IMR-90 (cell line): Measurements from ENCODE around the gene PSMG3. TPM values are rescaled to one million over a fixed set of nuclear protein-coding genes. Genes with fewer than 3 reads are reported as not detected.
A peak's percentile ranks its signal among the peaks of the same experiment; 100 is the strongest.

Experiments
- ATAC-seq: fragments of 200-7000 bp; cut with Tn5 transposase; 2 replicates; pipeline ENCODE4 v1.9.1; 2020; ENCODE audit warnings: low read depth, mild to moderate bottlenecking, moderate library complexity
- BruUV-seq: library from RNA; stranded (reverse); fragments of 400-500 nt; replicated peaks from 2 replicates; lab custom pipeline; 2021; lab: Mats Ljungman, UMichigan
- CTCF ChIA-PET: fragments of 300-600 bp; formaldehyde crosslinking; extraction: SDS; loops from one replicate; lab custom pipeline; 2021; ENCODE audit warnings: antibody characterized with exemption; lab: Yijun Ruan, JAX
- POLR2A ChIA-PET: fragments of 300-600 bp; sonication (Branson Sonifier 250); formaldehyde crosslinking; loops from one replicate; lab custom pipeline; 2022; ENCODE audit warnings: antibody characterized with exemption; ENCODE audit not compliant: unreplicated experiment; lab: Charles Lee
- DNase-seq: peaks from one replicate; pipeline ENCODE4 v3.0.0; 2013
- H2AFZ ChIP-seq: replicated peaks from 2 replicates; pipeline ENCODE3; 2013; ENCODE audit warnings: low read length, mild to moderate bottlenecking; ENCODE audit not compliant: poor library complexity
- H2AK5ac ChIP-seq: 2 replicates; pipeline ENCODE4 v1.6.1; 2013; ENCODE audit warnings: low read depth, low read length, inconsistent platforms
- H2AK9ac ChIP-seq: replicated peaks from 2 replicates; pipeline ENCODE3; 2013; ENCODE audit warnings: mild to moderate bottlenecking, low read depth, low read length, moderate library complexity; ENCODE audit not compliant: poor library complexity
- H2BK120ac ChIP-seq: 2 replicates; pipeline ENCODE4 v1.6.1; 2013; ENCODE audit warnings: low read depth, low read length, inconsistent platforms
- H2BK15ac ChIP-seq: 3 replicates; pipeline ENCODE4 v1.6.1; 2013; ENCODE audit warnings: low read depth, low read length, inconsistent platforms
- H2BK20ac ChIP-seq: 2 replicates; pipeline ENCODE4 v1.6.1; 2013; ENCODE audit warnings: low read depth, mild to moderate bottlenecking, inconsistent platforms, low read length, moderate library complexity
- H2BK5ac ChIP-seq: 2 replicates; pipeline ENCODE4 v1.6.1; 2013; ENCODE audit warnings: mild to moderate bottlenecking, low read depth, low read length, inconsistent platforms; ENCODE audit not compliant: poor library complexity, severe bottlenecking
- H3K14ac ChIP-seq: replicated peaks from 2 replicates; pipeline ENCODE4 v1.6.1; 2013; ENCODE audit warnings: low read depth, low read length, inconsistent platforms
- H3K18ac ChIP-seq: 2 replicates; pipeline ENCODE4 v1.6.1; 2013; ENCODE audit warnings: low read depth, low read length, control low read depth
- H3K23ac ChIP-seq: 2 replicates; pipeline ENCODE4 v1.6.1; 2013; ENCODE audit warnings: low read depth, low read length, inconsistent platforms
- H3K27ac ChIP-seq: 2 replicates; pipeline ENCODE4 v1.5.1; 2013; ENCODE audit warnings: mild to moderate bottlenecking, control low read depth, low read length; ENCODE audit not compliant: insufficient read depth
- H3K27me3 ChIP-seq: 2 replicates; pipeline ENCODE4 v1.6.1; 2013; ENCODE audit warnings: low read length; ENCODE audit not compliant: control insufficient read depth, insufficient read depth
- H3K36me3 ChIP-seq: 2 replicates; pipeline ENCODE4 v1.6.1; 2013; ENCODE audit warnings: low read length, mixed read lengths; ENCODE audit not compliant: control insufficient read depth, insufficient read depth
- H3K4ac ChIP-seq: 2 replicates; pipeline ENCODE4 v1.6.1; 2013; ENCODE audit warnings: low read depth, low read length, inconsistent platforms
- H3K4me1 ChIP-seq: 2 replicates; pipeline ENCODE4 v1.6.1; 2013; ENCODE audit warnings: low read length, mixed read lengths; ENCODE audit not compliant: control insufficient read depth, insufficient read depth
- H3K4me2 ChIP-seq: 2 replicates; pipeline ENCODE4 v1.6.1; 2013; ENCODE audit warnings: low read depth, mild to moderate bottlenecking, control low read depth, low read length, moderate library complexity
- H3K4me3 ChIP-seq: 2 replicates; pipeline ENCODE4 v1.5.1; 2013; ENCODE audit warnings: low read depth, mild to moderate bottlenecking, control low read depth, low read length, moderate library complexity; ENCODE audit not compliant: insufficient read depth
- H3K56ac ChIP-seq: 2 replicates; pipeline ENCODE4 v1.6.1; 2013; ENCODE audit warnings: low read length, inconsistent platforms; ENCODE audit not compliant: insufficient read depth; ENCODE audit errors: extremely low read depth
- H3K79me1 ChIP-seq, 2 experiments: 2 replicates each; pipeline ENCODE4 v1.6.1; 2013; ENCODE audit warnings: low read length in 2 of 2, inconsistent platforms in 1 of 2, low read depth in 1 of 2
- H3K9ac ChIP-seq: 2 replicates; pipeline ENCODE4 v1.6.1; 2013; ENCODE audit warnings: low read depth, low read length, control low read depth
- H3K9me1 ChIP-seq: 2 replicates; pipeline ENCODE4 v1.6.1; 2013; ENCODE audit warnings: low read length, inconsistent platforms; ENCODE audit not compliant: insufficient read depth
- H3K9me3 ChIP-seq: 2 replicates; pipeline ENCODE4 v1.6.1; 2013; ENCODE audit warnings: low read length; ENCODE audit not compliant: control insufficient read depth, insufficient read depth
- H4K20me1 ChIP-seq: 2 replicates; pipeline ENCODE4 v1.6.1; 2013; ENCODE audit warnings: low read length, inconsistent platforms; ENCODE audit not compliant: insufficient read depth
- H4K5ac ChIP-seq: 2 replicates; pipeline ENCODE4 v1.6.1; 2013; ENCODE audit warnings: mild to moderate bottlenecking, low read depth, low read length, control low read depth
- H4K8ac ChIP-seq, 2 experiments: 2 replicates each; pipeline ENCODE4 v1.6.1; 2013; ENCODE audit warnings: low read depth in 2 of 2, low read length in 2 of 2, control low read depth in 1 of 2, inconsistent platforms in 1 of 2
- H4K91ac ChIP-seq: 2 replicates; pipeline ENCODE4 v1.6.1; 2013; ENCODE audit warnings: low read depth, low read length, inconsistent platforms; ENCODE audit not compliant: insufficient read depth
- BHLHE40 ChIP-seq: fragments of 150-350 bp; IDR thresholded peaks from 2 replicates; pipeline ENCODE4 v1.6.1; 2016; ENCODE audit warnings: mild to moderate bottlenecking, low read depth, low read length
- CEBPB ChIP-seq: IDR thresholded peaks from 2 replicates; pipeline ENCODE4 v1.6.1; 2012; ENCODE audit warnings: low read depth, low read length, improper control_type of control experiment
- CHD1 ChIP-seq: IDR thresholded peaks from 2 replicates; pipeline ENCODE4 v1.6.1; 2012; ENCODE audit warnings: low read depth, low read length, improper control_type of control experiment
- CTCF ChIP-seq: conservative IDR thresholded peaks from 2 replicates; pipeline ENCODE4 v1.5.1; 2012; ENCODE audit warnings: mild to moderate bottlenecking, low read depth, low read length, improper control_type of control experiment
- ELK1 ChIP-seq: fragments of 150-350 bp; IDR thresholded peaks from 2 replicates; pipeline ENCODE4 v1.6.1; 2016; ENCODE audit warnings: low read depth, mild to moderate bottlenecking, low read length, moderate library complexity, borderline replicate concordance
- FOS ChIP-seq: fragments of 150-350 bp; IDR thresholded peaks from 2 replicates; pipeline ENCODE4 v1.6.1; 2016; ENCODE audit warnings: low read depth, low read length
- MAFK ChIP-seq: IDR thresholded peaks from 2 replicates; pipeline ENCODE4 v1.6.1; 2012; ENCODE audit warnings: low read depth, low read length, improper control_type of control experiment
- MAZ ChIP-seq: IDR thresholded peaks from 2 replicates; pipeline ENCODE4 v1.6.1; 2012; ENCODE audit warnings: low read depth, mild to moderate bottlenecking, low read length, improper control_type of control experiment, moderate library complexity, borderline replicate concordance
- MXI1 ChIP-seq: IDR thresholded peaks from 2 replicates; pipeline ENCODE4 v1.6.1; 2012; ENCODE audit warnings: low read depth, mild to moderate bottlenecking, low read length, moderate library complexity, borderline replicate concordance
- POLR2A ChIP-seq: IDR thresholded peaks from 2 replicates; pipeline ENCODE4 v1.6.1; 2012; ENCODE audit warnings: mild to moderate bottlenecking, low read depth, low read length
- RAD21 ChIP-seq: IDR thresholded peaks from 2 replicates; pipeline ENCODE4 v1.6.1; 2012; ENCODE audit warnings: low read length, improper control_type of control experiment
- RCOR1 ChIP-seq: IDR thresholded peaks from 2 replicates; pipeline ENCODE4 v1.6.1; 2012; ENCODE audit warnings: mild to moderate bottlenecking, low read length, improper control_type of control experiment; ENCODE audit not compliant: insufficient replicate concordance
- RFX5 ChIP-seq: IDR thresholded peaks from 2 replicates; pipeline ENCODE4 v1.8.0; 2012; ENCODE audit warnings: low read depth, mild to moderate bottlenecking, low read length, moderate library complexity
- SMC3 ChIP-seq: fragments of 150-350 bp; IDR thresholded peaks from 2 replicates; pipeline ENCODE4 v1.6.1; 2016; ENCODE audit warnings: low read depth, mild to moderate bottlenecking, antibody characterized with exemption, low read length, moderate library complexity
- USF2 ChIP-seq: fragments of 150-350 bp; IDR thresholded peaks from 2 replicates; pipeline ENCODE4 v1.6.1; 2017; ENCODE audit warnings: mild to moderate bottlenecking, antibody characterized with exemption, low read length, low read depth
- WGBS, 2 experiments: methylation state at CpG; one replicate each; pipeline versions ENCODE4 v1.1.5 to v1.1.7; 2013; ENCODE audit warnings: missing lambda C conversion rate in 2 of 2; ENCODE audit not compliant: insufficient read length in 1 of 2; ENCODE audit errors: extremely low coverage in 2 of 2; 5-methylcytosine and 5-hydroxymethylcytosine counted together
- dilution Hi-C: fragments of 300-500 bp; cut with HindIII; formaldehyde crosslinking; loops from one replicate; pipeline ENCODE4 v1.14.3; 2018; ENCODE audit warnings: low sequenced_read_pairs; ENCODE audit not compliant: unreplicated experiment
- in situ Hi-C: fragments of 300-500 bp; cut with MboI; formaldehyde crosslinking; loops from 3 replicates; pipeline ENCODE4 v1.14.3; 2019; ENCODE audit warnings: low sequenced_read_pairs, inconsistent platforms, mixed read lengths
- intact Hi-C: fragments of 100-400 bp; cut with micrococcal nuclease; formaldehyde crosslinking; loops from 2 replicates; pipeline ENCODE4 v1.10.0; 2022
- polyA plus RNA-seq, 3 experiments: library from polyadenylated mRNA; depleted of rRNA; stranded (reverse); fragments of >200 nt; gene quantifications; 2 replicates each; pipeline ENCODE4 v1.2.3, GENCODE V29; 2012; ENCODE audit warnings: low replicate concordance in 1 of 3
- total RNA-seq: library from RNA; depleted of rRNA; stranded (reverse); fragments of >200 nt; gene quantifications from 2 replicates; pipeline ENCODE4 v1.2.3, GENCODE V29; 2012

PSMG3 gene
- total and polyA plus RNA-seq, 2 of the 4 experiments (the other 2 are of a cell fraction), result 37.3 to 54.1 TPM

GRCh38 chr7:1554333-1555045, 15.3 kb downstream of the PSMG3 start:
- peak overlapping the region; percentile 81; the same call in 1 of the 3 replicates for H2BK15ac ChIP-seq
- H4K8ac ChIP-seq, result peak overlapping the region; percentile 70 to 93
- H3K23ac ChIP-seq, result peak overlapping the region; percentile 72; the same call in 1 of the 2 replicates
- in situ Hi-C loops, result no loop called here
- peak overlapping the region; percentile 92 for H3K4ac ChIP-seq
- H3K36me3 ChIP-seq, result no peaks in the 10 kb centered on the region
- H3K79me1 ChIP-seq, result peaks cover 0 to 14% of the 10 kb centered on the region in 2 experiments; a peak in 1 of 4 replicates
- H3K9ac ChIP-seq, result no peak overlapping the region
- peak overlapping the region; percentile 99 for H2AK9ac ChIP-seq
- no peaks in the 10 kb centered on the region for H4K20me1 ChIP-seq
- H3K4me1 ChIP-seq, result peaks cover 14% of the 10 kb centered on the region
- peak overlapping the region; percentile 81 for H4K91ac ChIP-seq
- peak overlapping the region; percentile 82 for H2BK20ac ChIP-seq
- H3K9me3 ChIP-seq, result no peaks in the 10 kb centered on the region
- 0 out of 2 replicates have a peak overlapping the region, but pooled peaks have one; percentile 1 for H3K18ac ChIP-seq
- intact Hi-C loops, result no loop called here
- H2BK5ac ChIP-seq, result peak overlapping the region; percentile 82
- H3K4me3 ChIP-seq, result no peak overlapping the region
- ChIA-PET POLR2A (no interaction called here), CTCF (no interaction called here)
- 89% methylated on average over 10 of the region's 20 CpGs; no CpG with 5 or more reads in 1 of the 2 experiments for WGBS, 2 experiments
- peak overlapping the region; percentile 90 for H2BK120ac ChIP-seq
- peak overlapping the region; percentile 40; the same call in 1 of the 2 replicates for H4K5ac ChIP-seq
- ATAC-seq, result no peak
- peak overlapping the region; percentile 96 for H2AK5ac ChIP-seq
- dilution Hi-C loops, result no loop called here
- H2AFZ ChIP-seq, result peak overlapping the region; percentile 94
- peak overlapping the region; percentile 17; the same call in 1 of the 2 replicates for H3K56ac ChIP-seq
- no peak overlapping the region for H3K4me2 ChIP-seq
- H3K14ac ChIP-seq, result peak overlapping the region; percentile 74; the same call in 1 of the 2 replicates
- no peaks in the 10 kb centered on the region for H3K27me3 ChIP-seq
- no TSS peak for BruUV-seq
- H3K9me1 ChIP-seq, result peaks cover 11% of the 10 kb centered on the region
- H3K27ac ChIP-seq, result no peak overlapping the region; the same call in 1 of the 2 replicates
- DNase-seq, result no peak
- TF ChIP-seq FOS (no peak), RAD21 (no peak), POLR2A (no peak), CTCF (no peak), BHLHE40 (no peak), RCOR1 (no peak), CHD1 (no peak), ELK1 (no peak), SMC3 (no peak), RFX5 (no peak), CEBPB (no peak), MXI1 (no peak), MAFK (no peak), USF2 (no peak), MAZ (no peak)
